ENCODE data around the gene C11orf97.

- TF ChIP-seq CTCF (conservative IDR thresholded peaks at IDR 0.05; ENCODE audit: low read depth in 2 of 2) (no peak), POLR2AphosphoS5 (IDR thresholded peaks at IDR 0.05; ENCODE audit: low read depth) (no peak)
These were observed 3.1 kb downstream of the C11orf97 start for GRCh38 chr11:94515398-94515797.

Measured in GM23338 (cell line).